Vagina (tissue), 2 donors: ENCODE results near the gene TNIK. TPM values are rescaled to one million over a fixed set of nuclear protein-coding genes. Genes with fewer than 3 reads are reported as not detected.
"Not testable (repeated sequence)": the region's sequence is repeated elsewhere in the genome, so short reads cannot be mapped to it uniquely, and the experiment has no call there.

Source experiments
- DNase-seq, 2 donors: peaks; one replicate each; pipeline ENCODE4 v3.0.0-alpha.2; 2017; ENCODE audit errors: extremely low spot score in 2 of 2
- H3K27ac ChIP-seq: fragments of 200-600 bp; sonication (generic); one replicate; pipeline ENCODE4 v1.5.1; 2019
- H3K27me3 ChIP-seq: fragments of 200-600 bp; sonication (generic); one replicate; pipeline ENCODE4 v1.5.1; 2019
- H3K36me3 ChIP-seq, 2 donors: fragments of 200-600 bp; sonication (generic); one replicate each; pipeline ENCODE4 v1.5.1; 2017 to 2019
- H3K4me1 ChIP-seq: fragments of 200-600 bp; sonication (generic); one replicate; pipeline ENCODE4 v1.5.1; 2019
- H3K4me3 ChIP-seq, 2 donors: fragments of 200-600 bp; sonication (generic); 1 replicate in 1 of 2; 2 replicates in 1 of 2; pipeline ENCODE4 v1.5.1; 2016 to 2019
- H3K9me3 ChIP-seq: fragments of 200-600 bp; sonication (generic); one replicate; pipeline ENCODE4 v1.5.1; 2019
- POLR2A ChIP-seq, 2 donors: fragments of 450-650 bp; IDR thresholded peaks; one replicate each; pipeline ENCODE4 v1.6.1; 2017; ENCODE audit warnings: antibody characterized with exemption in 2 of 2, mild to moderate bottlenecking in 2 of 2, moderate library complexity in 2 of 2
- POLR2AphosphoS5 ChIP-seq, 2 donors: sonication (generic); formaldehyde crosslinking; IDR thresholded peaks; one replicate each; pipeline ENCODE4 v1.9.0; 2017; ENCODE audit warnings: antibody characterized with exemption in 2 of 2, mild to moderate bottlenecking in 2 of 2, low read depth in 1 of 2; ENCODE audit not compliant: insufficient read depth in 1 of 2
- intact Hi-C: fragments of 100-400 bp; cut with DNase I; formaldehyde crosslinking; loops from one replicate; pipeline ENCODE4 v1.15.1; 2023
- total RNA-seq: library from RNA; depleted of rRNA; stranded (reverse); fragments of >200 nt; gene quantifications from one replicate; pipeline ENCODE4 v1.2.3, GENCODE V29; 2016
- TF ChIP-seq, protein P1 (sequence below), 3 experiments: fragments of 450-650 bp in 2 of 3; fragments of 200-600 bp in 1 of 3; sonication (generic) in 1 of 3; IDR thresholded peaks; one replicate each; pipeline ENCODE4 v1.5.1; 2017 to 2019; ENCODE audit warnings: antibody characterized with exemption in 3 of 3, mild to moderate bottlenecking in 2 of 3, moderate library complexity in 2 of 3

Gene TNIK
- total RNA-seq, 1 donor from 2014 or later: 5.9 TPM

- TF ChIP-seq, protein P1, sequence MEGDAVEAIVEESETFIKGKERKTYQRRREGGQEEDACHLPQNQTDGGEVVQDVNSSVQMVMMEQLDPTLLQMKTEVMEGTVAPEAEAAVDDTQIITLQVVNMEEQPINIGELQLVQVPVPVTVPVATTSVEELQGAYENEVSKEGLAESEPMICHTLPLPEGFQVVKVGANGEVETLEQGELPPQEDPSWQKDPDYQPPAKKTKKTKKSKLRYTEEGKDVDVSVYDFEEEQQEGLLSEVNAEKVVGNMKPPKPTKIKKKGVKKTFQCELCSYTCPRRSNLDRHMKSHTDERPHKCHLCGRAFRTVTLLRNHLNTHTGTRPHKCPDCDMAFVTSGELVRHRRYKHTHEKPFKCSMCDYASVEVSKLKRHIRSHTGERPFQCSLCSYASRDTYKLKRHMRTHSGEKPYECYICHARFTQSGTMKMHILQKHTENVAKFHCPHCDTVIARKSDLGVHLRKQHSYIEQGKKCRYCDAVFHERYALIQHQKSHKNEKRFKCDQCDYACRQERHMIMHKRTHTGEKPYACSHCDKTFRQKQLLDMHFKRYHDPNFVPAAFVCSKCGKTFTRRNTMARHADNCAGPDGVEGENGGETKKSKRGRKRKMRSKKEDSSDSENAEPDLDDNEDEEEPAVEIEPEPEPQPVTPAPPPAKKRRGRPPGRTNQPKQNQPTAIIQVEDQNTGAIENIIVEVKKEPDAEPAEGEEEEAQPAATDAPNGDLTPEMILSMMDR (IDR thresholded peaks at IDR 0.05): no peak
- no peak for TF ChIP-seq POLR2A (IDR thresholded peaks at IDR 0.05)
- no peak for DNase-seq
- Histone ChIP-seq H3K36me3 (no peaks in the 10 kb centered on the region), H3K27me3 (no peaks in the 10 kb centered on the region), H3K4me1 (no peaks in the 10 kb centered on the region), H3K9me3 (no peaks in the 10 kb centered on the region), H3K4me3 (no peak overlapping the region), H3K27ac (no peak overlapping the region)
- intact Hi-C loops: no loop called here
Measured at GRCh38 chr3:171384101-171384891, 75.9 kb downstream of the TNIK start.

DNA sequence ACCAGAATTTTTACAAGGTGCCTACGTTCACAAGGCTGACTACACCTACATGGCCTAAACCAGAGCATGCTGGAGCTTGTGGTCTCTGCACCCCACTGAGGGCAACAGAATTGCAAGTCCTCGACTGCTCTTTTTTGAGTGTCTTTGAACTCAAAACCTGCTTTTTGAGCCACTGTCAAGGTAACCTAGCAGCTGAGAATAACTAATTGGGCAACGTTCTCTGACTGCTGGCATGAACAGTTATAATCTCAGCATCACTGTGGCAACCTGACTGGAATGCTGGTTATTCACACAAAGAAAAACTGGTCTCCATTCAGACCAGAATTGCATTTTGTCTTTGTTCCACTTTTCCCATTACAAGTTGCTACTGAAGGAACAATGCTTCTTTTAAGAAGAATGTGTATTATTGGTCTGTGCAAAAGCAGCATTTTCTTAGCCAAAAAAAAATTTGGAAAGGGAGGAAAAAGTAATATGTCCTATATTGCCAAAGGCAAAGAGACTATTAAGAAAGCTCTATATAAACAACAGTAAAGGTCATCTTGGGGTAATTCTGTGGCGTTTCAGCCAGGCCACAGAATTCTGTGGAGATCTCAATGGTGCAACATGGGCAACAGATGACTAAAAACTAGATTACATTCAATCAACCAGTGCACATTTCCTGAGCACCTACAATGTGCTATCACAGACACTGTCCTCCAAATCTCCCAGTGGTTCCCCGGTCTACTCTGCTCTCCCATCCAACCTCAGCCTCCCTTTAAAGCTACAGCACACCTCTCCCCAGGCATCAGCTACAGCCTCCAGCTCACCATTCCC is 76.8 kb downstream of the TNIK start:
- Histone ChIP-seq H3K36me3 (no peaks in the 10 kb centered on the region), H3K9me3 (no peaks in the 10 kb centered on the region), H3K27me3 (no peaks in the 10 kb centered on the region), H3K4me1 (no peaks in the 10 kb centered on the region), H3K4me3 (no peak overlapping the region), H3K27ac (no peak overlapping the region)
- no peak for DNase-seq
- TF ChIP-seq, protein P1 (IDR thresholded peaks at IDR 0.05): no peak
- TF ChIP-seq POLR2A (IDR thresholded peaks at IDR 0.05) (no peak), POLR2AphosphoS5 (IDR thresholded peaks at IDR 0.05; ENCODE audit: insufficient read depth in 1 of 2, low read depth in 1 of 2) (no peak)
- intact Hi-C loops: no loop called here

DNA sequence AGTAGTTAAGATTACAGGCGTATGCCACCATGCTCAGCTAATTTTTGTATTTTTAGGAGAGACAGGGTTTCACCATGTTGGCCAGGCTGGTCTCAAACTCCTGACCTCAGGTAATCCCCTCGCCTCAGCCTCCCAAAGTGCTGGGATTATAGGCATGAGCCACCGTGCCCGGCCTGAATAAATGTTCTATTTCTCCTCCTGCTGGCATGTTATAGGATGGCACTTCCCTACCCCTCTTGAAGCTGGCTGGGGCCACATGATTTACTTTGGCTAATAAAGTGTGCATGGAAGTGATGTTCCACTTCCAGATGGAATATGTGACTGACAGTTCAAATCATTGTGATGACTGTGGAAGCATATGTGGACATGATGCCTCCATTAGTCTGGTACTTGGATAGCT is 77.9 kb downstream of the TNIK start:
- H3K36me3 ChIP-seq, H3K4me1 ChIP-seq, H3K9me3 ChIP-seq, H3K27me3 ChIP-seq, H3K27ac ChIP-seq, intact Hi-C loops, DNase-seq, H3K4me3 ChIP-seq: not testable (repeated sequence)

GRCh38 chr3:171380711-171381425 is 79.3 kb downstream of the TNIK start:
- intact Hi-C loops: no loop called here
- no peaks in the 10 kb centered on the region for H3K4me1 ChIP-seq
- no peak overlapping the region for H3K27ac ChIP-seq

DNA sequence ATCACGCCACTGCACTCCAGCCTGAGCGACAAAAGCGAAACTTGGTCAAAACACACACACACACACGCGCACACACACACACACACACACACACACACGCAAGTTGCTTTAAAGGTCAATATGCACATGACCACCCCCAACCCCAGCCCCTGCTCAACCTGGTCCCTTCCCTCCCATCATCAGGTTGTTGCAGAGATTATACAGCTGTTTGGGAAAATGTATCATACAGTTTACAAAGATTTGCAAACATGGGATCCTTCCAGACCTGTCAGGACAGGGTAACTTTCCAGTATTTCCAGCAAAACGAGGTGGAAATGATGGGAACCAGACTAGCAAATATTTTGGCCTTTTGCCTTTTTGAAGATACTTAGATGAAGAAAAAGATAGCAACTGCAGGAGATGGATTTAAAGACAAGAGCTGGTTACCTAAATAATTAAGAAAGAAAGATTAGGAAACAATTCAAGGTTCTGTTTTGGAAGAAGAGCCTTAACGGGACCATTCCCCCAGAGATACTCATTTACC is 80.2 kb downstream of the TNIK start:
- H3K27ac ChIP-seq: no peak overlapping the region
- DNase-seq: no peak
- intact Hi-C loops: no loop called here

More at GRCh38 chr3:171380711-171381425, 79.3 kb downstream of the TNIK start:
- no peak for DNase-seq
- TF ChIP-seq POLR2AphosphoS5 (IDR thresholded peaks at IDR 0.05; ENCODE audit: insufficient read depth in 1 of 2, low read depth in 1 of 2) (no peak), POLR2A (IDR thresholded peaks at IDR 0.05) (no peak)
- TF ChIP-seq, protein P1 (IDR thresholded peaks at IDR 0.05): no peak
- no peaks in the 10 kb centered on the region for H3K9me3 ChIP-seq
- no peaks in the 10 kb centered on the region for H3K27me3 ChIP-seq
- no peak overlapping the region for H3K4me3 ChIP-seq
- H3K36me3 ChIP-seq: no peaks in the 10 kb centered on the region

More for the DNA sequence above, 80.2 kb downstream of the TNIK start:
- no peak overlapping the region for H3K4me3 ChIP-seq
- H3K27me3 ChIP-seq: no peaks in the 10 kb centered on the region
- no peaks in the 10 kb centered on the region for H3K36me3 ChIP-seq
- no peaks in the 10 kb centered on the region for H3K9me3 ChIP-seq
- TF ChIP-seq POLR2AphosphoS5 (IDR thresholded peaks at IDR 0.05; ENCODE audit: insufficient read depth in 1 of 2, low read depth in 1 of 2) (no peak), POLR2A (IDR thresholded peaks at IDR 0.05) (no peak)
- TF ChIP-seq, protein P1 (IDR thresholded peaks at IDR 0.05): no peak
- no peaks in the 10 kb centered on the region for H3K4me1 ChIP-seq
